Prostate gland (tissue), 2 donors: Measurements from ENCODE around the gene WHRN. TPM values are rescaled to one million over a fixed set of nuclear protein-coding genes. Genes with fewer than 3 reads are reported as not detected.

Source experiments
- DNase-seq: peaks from one replicate; pipeline ENCODE4 v3.0.0-alpha.2; 2019; ENCODE audit warnings: low spot score
- H3K27ac ChIP-seq, 2 donors: fragments of 200-600 bp; sonication (generic); 2 replicates each; pipeline ENCODE4 v1.5.1; 2017 to 2019
- H3K27me3 ChIP-seq: fragments of 200-600 bp; sonication (generic); replicated peaks from 2 replicates; pipeline ENCODE4 v1.5.1; 2019; ENCODE audit not compliant: insufficient read depth
- H3K36me3 ChIP-seq, 2 donors: fragments of 200-600 bp; sonication (generic); 1 replicate in 1 of 2; 2 replicates in 1 of 2; pipeline versions ENCODE4 v1.5.1 to v1.8.1; 2017 to 2019
- H3K4me1 ChIP-seq: fragments of 200-600 bp; sonication (generic); replicated peaks from 2 replicates; pipeline ENCODE4 v1.5.1; 2019
- H3K4me3 ChIP-seq, 2 donors: fragments of 200-600 bp; sonication (generic); 2 replicates each; pipeline ENCODE4 v1.5.1; 2017 to 2019
- H3K9me3 ChIP-seq: fragments of 200-600 bp; sonication (generic); 2 replicates; pipeline ENCODE4 v1.5.1; 2017
- POLR2A ChIP-seq: fragments of 450-650 bp; IDR thresholded peaks from one replicate; pipeline ENCODE4 v1.6.1; 2016; ENCODE audit warnings: antibody characterized with exemption, mild to moderate bottlenecking
- POLR2AphosphoS5 ChIP-seq: sonication (generic); formaldehyde crosslinking; IDR thresholded peaks from one replicate; pipeline ENCODE4 v1.6.1; 2017; ENCODE audit warnings: antibody characterized with exemption
- WGBS: methylation state at CpG from one replicate; pipeline ENCODE4 v1.1.5; 2018; 5-methylcytosine and 5-hydroxymethylcytosine counted together
- intact Hi-C: fragments of 100-400 bp; cut with DNase I; formaldehyde crosslinking; loops from one replicate; pipeline ENCODE4 v1.14.2; 2022
- total RNA-seq, 2 donors: library from RNA; depleted of rRNA; stranded (reverse); fragments of >200 nt; gene quantifications; one replicate each; pipeline ENCODE4 v1.1.0, GENCODE V29; 2016
- TF ChIP-seq, protein P1 (sequence below), 4 experiments: fragments of 200-600 bp in 2 of 4; fragments of 450-650 bp in 2 of 4; sonication (generic) in 2 of 4; IDR thresholded peaks; 1 replicate in 3 of 4; 2 replicates in 1 of 4; pipeline ENCODE4 v1.5.1; 2016 to 2019; ENCODE audit warnings: antibody characterized with exemption in 4 of 4, mild to moderate bottlenecking in 2 of 4, moderate library complexity in 2 of 4

The WHRN gene
- total RNA-seq, 2 donors from 2014 or later, result 13.8 to 102 TPM

DNA sequence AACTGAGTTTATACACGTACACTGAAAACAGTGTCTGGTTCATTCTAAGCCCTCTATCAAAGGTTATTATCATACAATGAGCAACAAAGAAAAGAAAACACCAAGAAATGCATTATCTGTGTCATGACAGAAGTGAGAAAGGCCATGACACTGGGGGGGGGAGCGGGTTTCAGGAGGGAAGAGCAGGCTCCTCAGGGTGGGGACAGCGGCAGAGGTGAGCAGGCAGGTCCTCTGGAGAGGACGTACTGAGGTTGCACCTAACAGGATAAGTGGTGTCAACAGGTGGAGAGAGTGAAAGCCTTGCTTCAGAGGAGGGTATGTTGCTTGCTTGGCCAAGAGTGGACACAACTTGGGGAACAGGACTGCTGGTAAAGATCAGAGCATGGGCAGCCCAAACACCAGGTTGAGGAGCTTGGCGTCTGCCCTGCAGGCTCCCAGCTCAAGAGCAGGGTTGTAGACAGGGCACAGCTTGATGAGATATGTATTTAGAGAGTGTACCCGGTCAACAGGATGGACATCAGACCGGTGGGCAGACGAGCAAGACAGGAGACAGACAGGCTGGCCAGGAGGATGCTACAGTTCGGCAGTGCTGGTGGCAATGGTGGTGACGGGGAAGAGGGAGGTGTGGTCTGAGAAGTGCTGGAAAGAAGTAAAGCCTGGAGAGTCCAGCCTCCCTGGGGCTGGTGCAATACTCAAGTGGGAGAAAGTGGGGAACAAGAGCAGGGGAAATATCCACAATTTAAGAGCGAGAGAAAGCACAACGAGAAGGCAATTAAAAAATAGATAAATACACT is 10.3 kb downstream of the WHRN start:
- H3K4me1 ChIP-seq, result no peaks in the 10 kb centered on the region
- 77% methylated on average over 12 of the region's 12 CpGs for WGBS
- DNase-seq, result no peak

DNA sequence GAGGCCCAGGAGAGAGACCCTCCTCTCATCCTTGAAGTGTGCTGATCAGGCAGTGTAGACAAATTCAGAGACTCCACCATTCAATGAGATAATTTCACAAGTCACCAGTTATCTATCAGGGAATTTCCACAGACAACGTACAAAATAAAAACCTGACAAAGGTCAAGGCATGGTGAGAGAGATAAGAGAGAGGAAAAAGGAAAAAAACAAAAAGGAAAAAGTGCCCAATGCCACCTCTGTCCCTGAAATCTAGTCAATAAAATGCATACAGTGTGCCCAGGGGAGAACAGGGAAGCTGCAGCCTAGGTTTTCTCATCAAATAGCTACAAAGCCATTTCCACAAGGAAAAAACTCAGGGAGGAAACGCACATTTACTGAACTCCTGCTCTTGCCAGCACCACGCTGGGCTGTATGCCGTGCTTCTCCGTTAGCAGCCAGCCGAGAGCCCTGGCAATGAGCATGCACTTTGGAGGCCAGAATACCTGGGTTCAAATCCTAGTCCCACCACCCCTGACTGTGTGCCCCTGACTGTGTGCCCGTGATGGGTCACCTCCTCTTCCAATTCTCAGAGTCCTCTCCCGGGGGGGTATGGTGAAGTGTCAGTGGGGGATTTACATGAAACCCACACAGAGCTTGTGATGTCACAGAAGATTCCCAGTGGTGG is 11.6 kb downstream of the WHRN start:
- Histone ChIP-seq H3K36me3 (no peaks in the 10 kb centered on the region), H3K27me3 (no peaks in the 10 kb centered on the region), H3K9me3 (no peaks in the 10 kb centered on the region), H3K27ac (no peak overlapping the region), H3K4me1 (no peaks in the 10 kb centered on the region), H3K4me3 (no peak overlapping the region)
- 94% methylated on average over 8 of the region's 8 CpGs for WGBS
- TF ChIP-seq, protein P1, sequence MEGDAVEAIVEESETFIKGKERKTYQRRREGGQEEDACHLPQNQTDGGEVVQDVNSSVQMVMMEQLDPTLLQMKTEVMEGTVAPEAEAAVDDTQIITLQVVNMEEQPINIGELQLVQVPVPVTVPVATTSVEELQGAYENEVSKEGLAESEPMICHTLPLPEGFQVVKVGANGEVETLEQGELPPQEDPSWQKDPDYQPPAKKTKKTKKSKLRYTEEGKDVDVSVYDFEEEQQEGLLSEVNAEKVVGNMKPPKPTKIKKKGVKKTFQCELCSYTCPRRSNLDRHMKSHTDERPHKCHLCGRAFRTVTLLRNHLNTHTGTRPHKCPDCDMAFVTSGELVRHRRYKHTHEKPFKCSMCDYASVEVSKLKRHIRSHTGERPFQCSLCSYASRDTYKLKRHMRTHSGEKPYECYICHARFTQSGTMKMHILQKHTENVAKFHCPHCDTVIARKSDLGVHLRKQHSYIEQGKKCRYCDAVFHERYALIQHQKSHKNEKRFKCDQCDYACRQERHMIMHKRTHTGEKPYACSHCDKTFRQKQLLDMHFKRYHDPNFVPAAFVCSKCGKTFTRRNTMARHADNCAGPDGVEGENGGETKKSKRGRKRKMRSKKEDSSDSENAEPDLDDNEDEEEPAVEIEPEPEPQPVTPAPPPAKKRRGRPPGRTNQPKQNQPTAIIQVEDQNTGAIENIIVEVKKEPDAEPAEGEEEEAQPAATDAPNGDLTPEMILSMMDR (IDR thresholded peaks at IDR 0.05), result no peak
- TF ChIP-seq POLR2A, result no peak
- no peak for TF ChIP-seq POLR2AphosphoS5
- intact Hi-C loops, result no loop called here
- no peak for DNase-seq

More for the DNA sequence above, 10.3 kb downstream of the WHRN start:
- no peaks in the 10 kb centered on the region for H3K9me3 ChIP-seq
- H3K36me3 ChIP-seq, result no peaks in the 10 kb centered on the region
- H3K4me3 ChIP-seq, result no peak overlapping the region
- intact Hi-C loops, result no loop called here
- H3K27ac ChIP-seq, result no peak overlapping the region
- TF ChIP-seq POLR2AphosphoS5, result no peak
- no peak for TF ChIP-seq POLR2A
- TF ChIP-seq, protein P1 (IDR thresholded peaks at IDR 0.05), result no peak
- H3K27me3 ChIP-seq, result no peaks in the 10 kb centered on the region

DNA sequence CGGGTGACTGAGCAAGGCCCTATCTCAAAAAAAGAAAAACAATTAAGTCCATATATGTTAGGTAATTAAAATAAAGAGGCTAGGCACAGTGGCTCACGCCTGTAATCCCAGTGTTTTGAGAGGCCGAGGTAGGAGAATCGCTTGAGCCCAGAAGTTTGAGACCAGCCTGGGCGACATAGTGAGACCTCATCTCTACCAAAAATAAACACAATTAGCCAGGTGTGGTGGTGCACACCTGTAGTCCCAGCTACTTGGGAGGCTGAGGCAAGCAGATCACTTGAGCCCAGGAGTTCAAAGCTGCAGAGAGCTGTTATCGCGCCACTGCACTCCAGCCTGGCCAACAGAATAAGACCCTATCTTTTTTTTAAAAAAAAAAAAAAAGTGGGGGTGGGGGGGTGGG is 12.3 kb downstream of the WHRN start:
- no peak overlapping the region for H3K27ac ChIP-seq
- no peaks in the 10 kb centered on the region for H3K36me3 ChIP-seq
- intact Hi-C loops, result no loop called here
- 96% methylated on average over 7 of the region's 7 CpGs for WGBS
- no peak overlapping the region for H3K4me3 ChIP-seq
- H3K9me3 ChIP-seq, result no peaks in the 10 kb centered on the region
- no peaks in the 10 kb centered on the region for H3K27me3 ChIP-seq
- TF ChIP-seq, protein P1 (IDR thresholded peaks at IDR 0.05), result no peak
- TF ChIP-seq POLR2AphosphoS5, result no peak
- no peak for DNase-seq
- H3K4me1 ChIP-seq, result no peaks in the 10 kb centered on the region

DNA sequence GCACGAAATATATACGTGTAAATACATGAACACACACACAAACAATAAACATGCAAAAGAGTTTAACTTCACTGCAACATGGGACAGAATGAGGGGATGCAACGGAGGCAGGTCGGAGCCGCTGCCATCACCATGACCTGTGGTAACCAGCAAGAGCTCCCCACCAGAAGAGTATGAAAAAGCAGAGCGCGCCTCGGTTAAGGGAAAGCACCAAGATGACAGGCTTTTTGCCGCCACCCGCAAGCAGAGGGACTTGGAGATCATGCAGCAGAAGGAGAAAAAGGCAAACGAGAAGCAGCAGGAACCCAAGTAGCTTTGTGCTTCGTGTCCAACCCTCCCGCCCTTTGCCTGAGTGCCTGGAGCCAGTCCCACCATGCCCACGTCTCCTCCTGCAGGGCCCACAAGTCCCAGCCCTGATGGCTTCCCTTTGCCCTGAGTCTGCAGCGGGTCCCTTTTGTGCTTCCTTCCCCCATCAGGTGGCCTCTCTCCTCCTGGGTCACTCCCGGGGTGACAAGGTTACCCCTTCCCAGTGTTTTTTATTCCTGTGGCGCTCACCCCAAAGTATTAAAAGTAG is 13.8 kb downstream of the WHRN start:
- Histone ChIP-seq H3K27me3 (no peaks in the 10 kb centered on the region), H3K4me3 (no peak overlapping the region), H3K36me3 (no peaks in the 10 kb centered on the region), H3K27ac (no peak overlapping the region), H3K9me3 (no peaks in the 10 kb centered on the region), H3K4me1 (no peaks in the 10 kb centered on the region)
- TF ChIP-seq POLR2AphosphoS5, result no peak
- TF ChIP-seq, protein P1 (IDR thresholded peaks at IDR 0.05), result no peak
- TF ChIP-seq POLR2A, result no peak
- 87% methylated on average over 17 of the region's 17 CpGs for WGBS
- intact Hi-C loops, result no loop called here
- no peak for DNase-seq
